GM21786 (cell line): ENCODE data around the gene AICDA.
A peak's percentile ranks its signal among the peaks of the same experiment; 100 is the strongest.
"Not testable (repeated sequence)": the region's sequence is repeated elsewhere in the genome, so short reads cannot be mapped to it uniquely, and the experiment has no call there.

Source experiments
- ATAC-seq: cut with Tn5 transposase; IDR thresholded peaks from one replicate; pipeline ENCODE4 v1.9.1; 2021; ENCODE audit not compliant: unreplicated experiment

Gene AICDA

DNA sequence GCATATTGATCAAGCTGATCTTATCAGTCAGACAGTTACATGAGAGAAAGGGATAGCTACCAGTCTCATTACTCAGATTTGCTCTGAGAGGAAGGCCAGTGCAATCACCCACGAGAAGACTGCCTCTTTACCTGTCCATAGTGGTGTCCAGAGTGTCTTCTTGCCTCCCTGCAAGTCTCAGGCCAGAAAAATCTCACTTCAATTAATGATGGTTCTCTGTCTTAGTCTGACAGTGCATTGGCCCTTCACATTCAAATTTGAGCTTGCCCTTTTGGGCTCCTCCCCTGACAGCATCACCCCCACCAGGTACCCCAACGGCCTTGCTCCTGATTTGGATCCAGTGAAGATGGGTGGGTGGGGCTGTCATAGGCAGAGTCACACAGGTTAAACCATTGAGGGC is at the start of gene AICDA:
Gene AICDA, minus strand, starts transcription at position 231 of the 400 bp plus-strand sequence. Its CDS starts 92 bp downstream, at position 139.
- ATAC-seq: no peak

DNA sequence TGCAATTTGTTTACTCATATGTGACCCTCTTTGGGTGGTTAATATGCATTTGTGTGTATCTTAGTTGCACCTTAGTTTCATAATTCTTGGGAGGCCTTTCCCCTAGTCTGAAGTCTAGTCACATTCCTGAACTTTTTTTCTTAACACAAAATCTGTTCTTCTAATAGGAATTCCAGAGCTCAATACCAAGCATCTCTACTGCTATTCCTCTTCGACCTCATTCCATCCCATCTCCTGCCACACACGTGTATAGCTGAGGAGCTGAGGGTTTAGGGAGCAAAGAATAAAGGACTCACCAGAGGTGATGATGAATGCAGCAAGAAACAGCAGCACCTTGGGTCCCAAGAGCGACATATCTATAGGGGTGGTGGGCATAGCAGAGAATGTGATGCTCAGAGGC is 49.1 kb upstream of the AICDA start:
- no peak for ATAC-seq

DNA sequence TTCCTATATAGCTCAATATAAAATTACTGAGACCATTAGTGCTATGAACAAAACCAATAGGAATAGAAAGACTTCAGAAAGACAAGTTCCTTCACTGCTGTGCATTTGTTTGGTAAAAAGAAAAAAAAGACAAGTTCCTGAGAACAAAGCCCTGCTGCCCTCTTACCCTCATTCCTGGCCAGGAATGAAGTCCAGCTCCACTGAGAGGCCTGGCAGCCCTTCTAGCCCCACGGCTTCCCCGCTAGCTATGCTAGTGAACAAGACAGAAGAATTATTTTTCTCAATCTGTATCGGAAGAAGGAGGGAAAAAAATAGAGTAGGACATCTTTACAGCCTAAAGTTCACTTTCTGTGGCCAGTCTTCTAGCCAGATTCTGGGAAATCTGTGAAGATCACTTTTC is 48.4 kb upstream of the AICDA start:
- no peak for ATAC-seq

DNA sequence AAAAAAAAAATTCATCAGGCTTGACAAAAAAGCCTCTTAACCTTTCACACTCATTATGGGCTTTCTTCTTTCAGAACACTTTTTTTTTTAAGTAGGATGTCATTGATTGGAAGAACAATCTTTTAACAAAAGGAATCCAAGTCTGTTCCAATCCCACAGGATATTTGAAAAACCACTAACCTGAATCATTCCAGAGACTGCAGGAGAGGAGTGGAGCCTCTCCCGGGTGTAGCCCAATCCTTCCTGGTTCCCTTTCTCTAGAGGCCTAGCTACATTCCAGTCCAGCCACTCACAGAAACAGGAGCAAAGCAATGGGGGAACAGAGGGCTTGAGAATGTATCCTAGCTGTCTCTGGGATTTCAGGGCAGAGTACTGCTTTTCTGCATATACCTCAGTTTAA is 45.7 kb upstream of the AICDA start:
- ATAC-seq: no peak

GRCh38 chr12:8655421-8655820 is 42.8 kb upstream of the AICDA start:
- ATAC-seq: no peak

- ATAC-seq: peak; percentile 74
These were observed 36.0 kb upstream of the AICDA start for GRCh38 chr12:8648576-8649205.

DNA sequence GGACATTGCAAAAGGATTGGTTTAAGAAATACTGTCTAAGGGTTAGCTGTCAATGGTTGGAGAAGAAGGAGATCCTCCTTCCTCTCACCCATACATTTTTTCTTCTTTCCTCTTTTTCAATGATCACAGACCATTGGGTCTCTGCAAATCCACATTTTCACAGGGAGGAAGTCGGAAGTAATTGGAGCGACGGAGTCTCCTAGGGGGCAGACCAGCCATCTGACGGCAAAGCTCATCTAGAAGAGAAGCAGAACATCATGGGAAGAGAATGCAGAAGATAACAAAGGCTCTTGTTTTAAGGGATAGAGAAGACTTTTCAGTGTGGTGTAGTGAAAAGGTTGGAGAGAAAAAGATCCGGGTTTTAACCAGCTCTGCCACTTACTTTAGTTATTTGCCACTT is 35.3 kb upstream of the AICDA start:
- no peak for ATAC-seq

GRCh38 chr12:8644345-8645248 is 31.9 kb upstream of the AICDA start:
- ATAC-seq: peak; percentile 61

DNA sequence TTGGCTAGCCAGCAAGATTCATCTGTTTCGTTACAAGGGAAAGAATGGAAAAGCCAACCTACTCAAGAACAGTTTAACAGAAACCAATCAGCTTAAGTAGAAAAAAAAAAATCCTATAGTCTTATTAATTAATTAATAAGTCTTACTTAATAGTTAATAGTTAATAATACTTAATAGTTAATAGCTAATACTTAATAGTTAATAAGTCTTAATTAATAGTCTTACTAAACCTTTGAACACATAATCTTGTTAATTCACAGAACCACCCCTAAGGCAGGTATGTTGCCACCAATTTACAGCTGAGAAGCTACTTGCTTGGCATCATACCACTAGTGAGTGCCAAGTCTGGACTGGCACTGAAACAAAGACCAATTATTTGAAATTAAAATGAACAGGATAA is 30.1 kb upstream of the AICDA start:
- no peak for ATAC-seq

DNA sequence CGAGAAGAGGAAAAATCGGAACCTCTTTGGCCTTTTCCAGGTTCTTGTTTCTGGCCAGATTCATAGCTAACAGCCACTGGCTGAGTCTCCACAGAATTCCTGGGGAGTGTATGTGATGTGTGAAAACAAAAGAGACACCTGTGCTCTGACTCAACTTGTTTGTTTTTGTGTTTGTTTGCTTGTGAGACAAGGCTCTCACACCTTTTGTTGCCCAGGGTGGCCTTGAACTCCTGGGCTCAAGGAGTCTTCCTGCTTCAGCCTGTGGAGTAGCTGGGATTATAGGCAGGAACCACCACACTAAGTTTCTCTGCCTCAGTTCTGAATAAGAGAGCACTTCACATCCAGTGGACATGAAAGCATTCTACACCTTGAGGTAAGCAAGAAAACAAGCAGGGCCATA is 27.3 kb upstream of the AICDA start:
- no peak for ATAC-seq

GRCh38 chr12:8638951-8639350 is 26.3 kb upstream of the AICDA start:
- no peak for ATAC-seq

GRCh38 chr12:8637666-8638065 is 25.0 kb upstream of the AICDA start:
- no peak for ATAC-seq

DNA sequence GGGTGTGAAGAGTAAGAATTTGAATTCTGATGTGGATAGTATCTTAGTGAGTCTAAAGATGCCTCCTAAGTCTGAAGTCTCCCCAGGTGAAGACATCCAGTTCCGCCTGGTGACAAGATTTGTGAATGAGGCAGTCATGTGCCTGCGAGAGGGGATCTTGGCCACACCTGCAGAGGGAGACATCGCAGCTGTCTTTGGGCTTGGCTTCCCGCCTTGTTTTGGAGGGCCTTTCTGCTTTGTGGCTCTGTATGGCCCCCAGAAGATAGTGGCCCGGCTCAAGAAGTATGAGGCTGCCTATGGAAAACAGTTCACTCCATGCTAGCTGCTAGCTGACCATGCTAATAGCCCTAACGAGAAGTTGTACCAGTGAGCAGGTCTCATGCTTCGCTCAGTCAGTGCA is 24.6 kb upstream of the AICDA start:
- ATAC-seq: no peak

DNA sequence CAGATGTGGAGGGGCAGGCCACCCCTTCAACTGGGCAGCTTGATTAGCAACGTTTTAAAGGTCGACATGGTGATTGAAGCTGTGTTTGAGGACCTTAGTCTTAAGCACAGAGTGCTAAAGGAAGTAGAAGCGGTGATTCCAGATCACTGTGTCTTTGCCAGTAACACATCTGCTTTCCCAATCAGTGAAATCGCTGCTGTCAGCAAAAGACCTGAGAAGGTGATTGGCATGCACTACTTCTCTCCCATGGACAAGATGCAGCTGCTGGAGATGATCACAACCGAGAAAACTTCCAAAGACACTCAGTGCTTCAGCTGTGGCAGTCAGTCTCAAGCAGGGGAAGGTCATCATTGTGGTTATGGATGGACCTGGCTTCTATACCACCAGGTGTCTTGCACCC is 23.9 kb upstream of the AICDA start:
- no peak for ATAC-seq

DNA sequence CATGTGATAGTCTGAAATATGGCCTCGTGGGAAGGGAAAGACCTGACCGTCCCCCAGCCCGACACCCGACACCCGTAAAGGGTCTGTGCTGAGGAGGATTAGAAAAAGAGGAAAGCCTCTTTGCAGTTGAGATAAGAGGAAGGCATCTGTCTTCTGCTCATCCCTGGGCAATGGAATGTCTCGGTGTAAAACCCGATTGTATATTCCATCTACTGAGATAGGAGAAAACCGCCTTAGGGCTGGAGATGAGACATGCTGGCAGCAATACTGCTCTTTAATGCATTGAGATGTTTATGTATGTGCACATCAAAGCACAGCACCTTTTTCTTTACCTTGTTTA is 23.3 kb upstream of the AICDA start:
- ATAC-seq: not testable (repeated sequence)

DNA sequence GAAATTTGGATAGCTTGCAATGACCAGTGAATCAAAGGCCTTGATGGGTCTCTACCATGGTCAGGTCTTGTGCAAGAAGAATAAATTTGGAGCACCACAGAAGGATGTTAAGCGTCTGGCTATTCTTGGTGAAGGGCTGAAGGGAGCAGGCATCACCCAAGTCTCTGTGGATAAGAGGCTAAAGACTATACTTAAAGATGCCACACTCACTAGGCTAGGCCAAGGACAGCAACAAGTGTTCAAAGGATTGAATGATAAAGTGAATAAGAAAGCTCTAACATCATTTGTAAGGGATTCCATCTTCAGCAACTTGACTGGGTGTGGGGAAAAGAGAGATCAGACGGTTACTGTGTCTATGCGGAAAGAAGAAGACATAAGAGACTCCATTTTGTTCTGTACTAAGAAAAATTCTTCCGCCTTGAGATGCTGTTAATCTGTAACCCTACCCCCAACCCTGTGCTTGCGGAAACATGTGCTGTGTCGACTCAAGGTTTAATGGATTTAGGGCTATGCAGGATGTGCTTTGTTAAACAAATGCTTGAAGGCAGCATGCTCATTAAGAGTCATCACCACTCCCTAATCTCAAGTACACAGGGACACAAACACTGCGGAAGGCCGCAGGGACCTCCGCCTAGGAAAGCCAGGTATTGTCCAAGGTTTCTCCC is 22.8 kb upstream of the AICDA start:
- not testable (repeated sequence) for ATAC-seq

- ATAC-seq: no peak
These were observed 17.5 kb upstream of the AICDA start for GRCh38 chr12:8630131-8630530.

DNA sequence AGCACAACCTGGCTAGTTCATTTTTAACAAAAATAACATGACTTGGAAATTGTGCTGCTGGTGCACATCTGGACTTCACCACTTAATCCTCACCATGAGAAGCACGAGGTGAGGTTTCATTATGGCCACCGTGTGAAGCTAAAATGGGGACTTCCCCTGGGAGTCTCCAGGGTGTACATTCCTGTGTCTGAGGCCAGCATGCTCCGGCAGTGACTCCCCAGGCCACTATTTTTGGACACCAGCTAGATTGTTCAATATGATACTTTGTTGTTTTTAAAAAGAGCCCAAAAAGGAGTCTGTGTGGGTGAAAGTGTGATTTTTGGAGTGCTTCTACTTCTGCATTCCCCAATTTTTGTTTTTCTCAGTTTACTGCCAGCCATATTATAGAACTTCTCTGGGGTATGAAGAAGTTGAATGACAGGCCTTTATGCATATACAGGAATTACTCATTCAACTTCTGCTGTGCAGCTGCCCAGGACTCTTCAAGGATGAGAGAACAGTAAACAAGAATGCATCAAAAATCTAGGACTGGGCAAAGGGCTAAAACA is 16.9 kb upstream of the AICDA start:
- ATAC-seq: peak; percentile 91

- no peak for ATAC-seq
These were observed 16.1 kb upstream of the AICDA start for GRCh38 chr12:8628731-8629130.

- not testable (repeated sequence) for ATAC-seq
These were observed 12.1 kb upstream of the AICDA start for GRCh38 chr12:8624750-8625149.

GRCh38 chr12:8622646-8623045 is 10.0 kb upstream of the AICDA start:
- ATAC-seq: no peak

DNA sequence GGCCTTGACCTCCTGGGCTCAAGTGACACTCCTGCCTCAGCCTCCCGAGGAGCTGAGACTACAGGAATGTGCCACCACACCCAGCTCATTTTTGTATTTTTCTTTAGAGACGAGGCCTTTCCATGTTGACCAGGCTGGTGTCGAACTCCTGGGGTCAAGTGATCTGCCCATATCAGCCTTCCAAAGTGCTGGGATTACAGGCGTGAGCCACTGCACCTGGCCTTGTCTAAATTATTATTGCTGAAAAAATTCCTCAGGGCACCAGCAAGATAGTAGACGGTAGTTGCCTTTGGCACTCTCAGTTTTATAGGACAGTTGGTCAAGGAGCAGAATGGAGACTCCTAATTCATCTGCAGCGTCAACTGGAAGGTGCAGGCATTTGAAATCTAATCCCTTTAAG is 2.5 kb upstream of the AICDA start:
- ATAC-seq: no peak
